Islet precursor cell (in vitro differentiated cells): ENCODE data around the gene CZIB.
"Not testable (repeated sequence)": the region's sequence is repeated elsewhere in the genome, so short reads cannot be mapped to it uniquely, and the experiment has no call there.

Experiments
- DNase-seq: peaks from one replicate; pipeline ENCODE4 v3.0.0-alpha.2; 2018

Gene CZIB

GRCh38 chr1:53187401-53187800 lies 33.0 kb downstream of the CZIB start:
- no peak for DNase-seq

GRCh38 chr1:53186533-53186932 lies 33.9 kb downstream of the CZIB start:
- DNase-seq, result no peak

- DNase-seq, result not testable (repeated sequence)
Measured at GRCh38 chr1:53185955-53186297, 34.5 kb downstream of the CZIB start.

GRCh38 chr1:53183095-53183990 lies 37.1 kb downstream of the CZIB start:
- no peak for DNase-seq

GRCh38 chr1:53182716-53183094 lies 37.7 kb downstream of the CZIB start:
- no peak for DNase-seq

- peak; percentile 82 for DNase-seq
Measured at GRCh38 chr1:53182111-53182593, 38.3 kb downstream of the CZIB start.

- DNase-seq, result no peak
Measured at GRCh38 chr1:53180951-53181350, 39.5 kb downstream of the CZIB start.

GRCh38 chr1:53180226-53180625 lies 40.2 kb downstream of the CZIB start:
- no peak for DNase-seq

GRCh38 chr1:53176452-53177208 lies 43.8 kb downstream of the CZIB start:
- DNase-seq, result no peak

- DNase-seq, result no peak
Measured at GRCh38 chr1:53174971-53175913, 45.2 kb downstream of the CZIB start.

GRCh38 chr1:53172426-53173128 lies 47.9 kb downstream of the CZIB start:
- no peak for DNase-seq

- DNase-seq, result no peak
Measured at GRCh38 chr1:53166912-53167311, 53.5 kb downstream of the CZIB start.

- DNase-seq, result no peak
Measured at GRCh38 chr1:53166366-53166765, 54.1 kb downstream of the CZIB start.

- DNase-seq, result no peak
Measured at GRCh38 chr1:53165408-53165961, 54.9 kb downstream of the CZIB start.
